Measurements from ENCODE around the gene RPL19. TPM values are rescaled to one million over a fixed set of nuclear protein-coding genes. Genes with fewer than 3 reads are reported as not detected.

The RPL19 gene
- total and polyA plus RNA-seq, 2 experiments from 2014 or later: 806 to 1,924 TPM

DNA sequence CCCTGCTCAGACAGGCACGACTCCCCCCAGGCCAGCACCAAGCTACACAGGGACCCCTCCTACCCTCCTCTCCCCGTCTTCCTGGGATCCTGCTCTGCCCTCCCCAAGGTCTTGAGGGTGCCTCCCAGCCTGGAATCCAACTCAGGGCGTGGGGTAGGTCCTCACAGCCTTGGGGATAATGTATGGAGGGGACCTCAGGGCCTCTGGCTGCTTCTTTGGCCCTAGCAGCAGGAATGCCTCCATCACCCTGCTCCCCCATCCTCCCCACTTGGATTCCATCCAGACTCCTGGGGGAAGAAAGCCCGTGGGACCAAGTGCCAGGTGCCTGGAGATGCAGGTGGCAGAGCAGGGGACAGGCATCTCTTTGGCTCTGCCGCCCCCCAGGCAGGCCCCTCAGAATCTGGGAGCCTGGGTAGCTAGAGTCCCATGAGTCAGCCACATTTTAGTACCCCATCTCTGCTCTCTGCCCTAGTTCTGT lies 36.4 kb downstream of the RPL19 start:
- DNase-seq (ENCODE audit: low spot score): no peak
- H3K4me1 ChIP-seq (ENCODE audit: insufficient read depth): peaks cover 13% of the 10 kb centered on the region
- no peaks in the 10 kb centered on the region for H4K20me1 ChIP-seq (ENCODE audit: insufficient read depth, poor library complexity, severe bottlenecking)
- H3K36me3 ChIP-seq (replicated peaks; ENCODE audit: insufficient read depth, low read depth): no peaks in the 10 kb centered on the region
- no peaks in the 10 kb centered on the region for H3K79me2 ChIP-seq
- H2AFZ ChIP-seq: no peak overlapping the region
- H3K27me3 ChIP-seq: peaks cover 5% of the 10 kb centered on the region
- H3K4me2 ChIP-seq: no peak overlapping the region
- WGBS (ENCODE audit: low lambda C conversion rate, missing lambda C conversion rate): 65% methylated on average over 5 of the region's 5 CpGs
- no peak overlapping the region for H3K27ac ChIP-seq
- H3K9me3 ChIP-seq (ENCODE audit: low read depth): no peaks in the 10 kb centered on the region
- no peaks in the 10 kb centered on the region for H3K9me2 ChIP-seq (replicated peaks; ENCODE audit: insufficient read depth)
- H3K4me3 ChIP-seq: no peak overlapping the region
- TF ChIP-seq, protein P1, sequence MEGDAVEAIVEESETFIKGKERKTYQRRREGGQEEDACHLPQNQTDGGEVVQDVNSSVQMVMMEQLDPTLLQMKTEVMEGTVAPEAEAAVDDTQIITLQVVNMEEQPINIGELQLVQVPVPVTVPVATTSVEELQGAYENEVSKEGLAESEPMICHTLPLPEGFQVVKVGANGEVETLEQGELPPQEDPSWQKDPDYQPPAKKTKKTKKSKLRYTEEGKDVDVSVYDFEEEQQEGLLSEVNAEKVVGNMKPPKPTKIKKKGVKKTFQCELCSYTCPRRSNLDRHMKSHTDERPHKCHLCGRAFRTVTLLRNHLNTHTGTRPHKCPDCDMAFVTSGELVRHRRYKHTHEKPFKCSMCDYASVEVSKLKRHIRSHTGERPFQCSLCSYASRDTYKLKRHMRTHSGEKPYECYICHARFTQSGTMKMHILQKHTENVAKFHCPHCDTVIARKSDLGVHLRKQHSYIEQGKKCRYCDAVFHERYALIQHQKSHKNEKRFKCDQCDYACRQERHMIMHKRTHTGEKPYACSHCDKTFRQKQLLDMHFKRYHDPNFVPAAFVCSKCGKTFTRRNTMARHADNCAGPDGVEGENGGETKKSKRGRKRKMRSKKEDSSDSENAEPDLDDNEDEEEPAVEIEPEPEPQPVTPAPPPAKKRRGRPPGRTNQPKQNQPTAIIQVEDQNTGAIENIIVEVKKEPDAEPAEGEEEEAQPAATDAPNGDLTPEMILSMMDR (IDR thresholded peaks at IDR 0.05; ENCODE audit: poor library complexity): no peak
- TF ChIP-seq EZH2 (IDR thresholded peaks at IDR 0.05; ENCODE audit: borderline replicate concordance): no peak
- no peak for TF ChIP-seq EZH2phosphoT487 (IDR thresholded peaks at IDR 0.05; ENCODE audit: low read depth, severe bottlenecking, unreplicated experiment)

DNA sequence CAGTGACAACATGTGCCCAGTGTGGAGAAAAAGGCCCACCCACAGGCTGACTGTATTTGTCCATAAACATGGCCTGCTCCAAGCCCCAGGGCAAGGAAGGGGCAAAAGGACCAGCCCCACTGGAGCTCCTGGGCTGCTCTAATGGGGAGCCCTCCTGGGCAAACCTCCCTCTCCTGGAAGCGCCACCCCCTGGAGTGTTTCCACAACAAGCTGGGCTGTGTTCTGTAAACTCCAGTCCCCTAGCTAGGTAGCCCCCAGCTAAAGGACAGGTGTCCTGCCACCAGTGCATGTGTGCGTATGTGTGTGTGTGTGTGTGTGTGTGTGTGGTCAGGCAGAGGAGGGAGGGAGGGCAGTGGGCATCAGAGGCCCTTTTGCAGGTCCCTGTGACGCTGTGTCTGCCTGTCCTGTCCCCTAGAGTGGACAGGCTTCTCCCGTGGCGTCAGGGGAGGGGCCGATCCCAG lies 36.9 kb downstream of the RPL19 start:
- WGBS (ENCODE audit: low lambda C conversion rate, missing lambda C conversion rate): 71% methylated on average over 6 of the region's 6 CpGs
- no peaks in the 10 kb centered on the region for H3K9me2 ChIP-seq (replicated peaks; ENCODE audit: insufficient read depth)
- no peak overlapping the region for H3K27ac ChIP-seq
- H4K20me1 ChIP-seq (ENCODE audit: insufficient read depth, poor library complexity, severe bottlenecking): no peaks in the 10 kb centered on the region
- no peaks in the 10 kb centered on the region for H3K36me3 ChIP-seq (replicated peaks; ENCODE audit: insufficient read depth, low read depth)
- TF ChIP-seq, protein P1 (IDR thresholded peaks at IDR 0.05; ENCODE audit: poor library complexity): no peak
- TF ChIP-seq EZH2 (IDR thresholded peaks at IDR 0.05; ENCODE audit: borderline replicate concordance) (no peak), EZH2phosphoT487 (IDR thresholded peaks at IDR 0.05; ENCODE audit: low read depth, severe bottlenecking, unreplicated experiment) (no peak)
- H3K4me3 ChIP-seq: no peak overlapping the region
- H3K4me1 ChIP-seq (ENCODE audit: insufficient read depth): peaks cover 13% of the 10 kb centered on the region
- peak; percentile 7 for DNase-seq (ENCODE audit: low spot score)
- no peaks in the 10 kb centered on the region for H3K27me3 ChIP-seq
- H3K4me2 ChIP-seq: no peak overlapping the region
- no peak overlapping the region for H2AFZ ChIP-seq
- H3K79me2 ChIP-seq: no peaks in the 10 kb centered on the region
- H3K9me3 ChIP-seq (ENCODE audit: low read depth): no peaks in the 10 kb centered on the region

DNA sequence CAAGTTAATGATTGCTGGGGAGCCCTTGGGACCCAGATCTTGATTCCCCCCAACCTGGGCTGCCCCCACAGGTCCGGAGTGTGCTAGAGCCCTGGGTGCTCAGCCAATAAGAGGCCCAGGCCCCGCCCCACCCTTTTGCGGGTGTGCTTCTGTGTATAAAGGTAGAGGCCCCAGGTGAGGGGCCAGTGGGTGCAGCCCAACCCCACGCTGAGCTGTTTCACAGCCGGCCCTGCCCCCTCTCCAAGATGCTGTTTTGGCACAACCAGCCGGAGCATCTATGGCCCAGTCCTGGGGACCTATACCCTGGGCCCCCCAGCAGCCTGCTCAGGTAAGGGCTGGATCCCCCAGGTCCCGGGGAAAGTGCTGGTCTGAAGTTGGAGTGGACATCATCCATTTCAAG lies 37.5 kb downstream of the RPL19 start:
- Histone ChIP-seq H3K27ac (no peak overlapping the region), H3K4me1 (ENCODE audit: insufficient read depth) (peaks cover 13% of the 10 kb centered on the region), H3K36me3 (replicated peaks; ENCODE audit: insufficient read depth, low read depth) (no peaks in the 10 kb centered on the region), H3K79me2 (no peaks in the 10 kb centered on the region), H2AFZ (no peak overlapping the region), H4K20me1 (ENCODE audit: insufficient read depth, poor library complexity, severe bottlenecking) (no peaks in the 10 kb centered on the region), H3K9me3 (ENCODE audit: low read depth) (no peaks in the 10 kb centered on the region), H3K4me3 (no peak overlapping the region), H3K4me2 (no peak overlapping the region), H3K9me2 (replicated peaks; ENCODE audit: insufficient read depth) (no peaks in the 10 kb centered on the region), H3K27me3 (no peaks in the 10 kb centered on the region)
- TF ChIP-seq EZH2phosphoT487 (IDR thresholded peaks at IDR 0.05; ENCODE audit: low read depth, severe bottlenecking, unreplicated experiment) (no peak), EZH2 (IDR thresholded peaks at IDR 0.05; ENCODE audit: borderline replicate concordance) (no peak)
- TF ChIP-seq, protein P1 (IDR thresholded peaks at IDR 0.05; ENCODE audit: poor library complexity): no peak
- peak; percentile 5 for DNase-seq (ENCODE audit: low spot score)
- WGBS (ENCODE audit: low lambda C conversion rate, missing lambda C conversion rate): 63% methylated on average over 5 of the region's 7 CpGs
